SK-N-SH (cell line): ENCODE results near the gene SINHCAF.

ENCODE experiments used
- CTCF ChIP-seq: fragments of 200-600 bp; sonication (generic); IDR thresholded peaks from 2 replicates; pipeline ENCODE4 v1.6.1; 2017; ENCODE audit warnings: antibody characterized with exemption, mild to moderate bottlenecking, moderate library complexity
- EP300 ChIP-seq, 2 experiments: IDR thresholded peaks; 2 replicates each; pipeline versions ENCODE4 v1.4.0 to v1.6.1; 2012; ENCODE audit warnings: borderline replicate concordance in 1 of 2, low read depth in 1 of 2, low read length in 1 of 2
- EZH2phosphoT487 ChIP-seq: fragments of 200-600 bp; sonication (generic); IDR thresholded peaks from 2 replicates; pipeline ENCODE4 v1.6.1; 2017; ENCODE audit warnings: low read depth, mixed run types, mild to moderate bottlenecking, antibody characterized with exemption, moderate library complexity, borderline replicate concordance
- FOXJ3 ChIP-seq: sonication (generic); formaldehyde crosslinking; IDR thresholded peaks from 2 replicates; pipeline ENCODE4 v1.5.1; 2020; ENCODE audit warnings: mild to moderate bottlenecking, missing genetic modification reagents
- POLR2AphosphoS5 ChIP-seq: IDR thresholded peaks from 2 replicates; pipeline ENCODE4 v1.6.1; 2012; ENCODE audit warnings: low read depth, low read length
- RAD21 ChIP-seq: IDR thresholded peaks from 2 replicates; pipeline ENCODE4 v1.6.1; 2012; ENCODE audit warnings: mild to moderate bottlenecking, low read length
- RXRA ChIP-seq: IDR thresholded peaks from 2 replicates; pipeline ENCODE4 v1.4.0; 2012; ENCODE audit warnings: low read depth, mild to moderate bottlenecking, borderline replicate concordance
- TAF1 ChIP-seq: IDR thresholded peaks from 2 replicates; pipeline ENCODE4 v1.6.1; 2012; ENCODE audit warnings: low read depth, mild to moderate bottlenecking, low read length, moderate library complexity, borderline replicate concordance
- TCF12 ChIP-seq: IDR thresholded peaks from 2 replicates; pipeline ENCODE4 v1.4.0; 2012
- TF ChIP-seq, protein P1 (sequence below): fragments of 150-350 bp; IDR thresholded peaks from 2 replicates; pipeline ENCODE4 v1.6.1; 2017; ENCODE audit warnings: antibody characterized with exemption, low read length, low read depth, borderline replicate concordance
- TF ChIP-seq, protein P2 (sequence below): IDR thresholded peaks from 2 replicates; pipeline ENCODE4 v1.4.0; 2012; ENCODE audit warnings: low read depth, borderline replicate concordance

DNA sequence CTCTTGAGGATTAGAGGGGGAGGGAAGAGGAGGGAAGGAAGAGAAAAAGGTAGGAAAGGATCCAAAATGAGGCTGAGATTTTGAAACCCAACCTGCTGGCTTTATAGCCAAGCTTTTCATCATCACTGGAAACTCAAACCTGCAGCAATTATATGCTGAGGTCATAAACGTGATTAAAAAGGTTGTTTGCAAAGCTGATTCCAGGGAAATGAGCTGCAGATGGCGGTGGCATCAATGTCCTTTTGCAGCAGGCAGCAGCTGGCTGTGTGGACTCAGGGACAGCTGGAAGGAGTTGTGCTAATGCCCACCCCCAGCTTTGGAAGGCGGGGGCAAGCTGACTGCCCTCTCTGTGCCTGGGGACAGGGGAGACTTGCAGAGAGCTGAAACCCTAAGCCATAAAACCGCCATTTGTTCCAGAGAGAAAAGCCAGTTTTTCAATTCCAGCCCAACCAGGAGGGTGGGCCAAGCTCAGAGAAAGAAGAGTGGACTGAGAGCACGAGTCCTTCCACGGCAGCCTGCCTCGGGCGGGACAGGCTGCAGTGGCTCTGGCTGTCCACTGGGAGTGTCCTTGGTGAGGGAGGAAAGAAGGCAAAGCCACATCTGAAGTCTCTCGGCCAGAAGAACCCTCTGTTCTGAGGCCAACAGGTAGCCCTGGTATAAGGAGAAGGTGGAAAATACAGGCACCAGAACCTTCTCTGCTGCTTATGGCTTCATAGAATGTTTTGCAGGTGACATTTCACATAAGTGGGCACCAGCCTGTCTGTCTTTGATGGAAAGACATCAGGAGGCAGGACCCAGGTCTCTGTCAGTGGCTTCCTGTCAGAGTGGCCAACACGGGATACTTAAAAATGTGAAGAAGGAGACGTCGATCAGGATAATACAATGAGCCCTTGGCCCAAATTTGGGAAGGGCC is 90.7 kb downstream of the SINHCAF start:
- TF ChIP-seq RAD21 = peak; percentile 42
- peak; percentile 56 for TF ChIP-seq CTCF
- TF ChIP-seq EP300 (IDR thresholded peaks at IDR 0.05; ENCODE audit: borderline replicate concordance in 1 of 2, low read depth in 1 of 2, low read length in 1 of 2) = no peak
- TF ChIP-seq, protein P1, sequence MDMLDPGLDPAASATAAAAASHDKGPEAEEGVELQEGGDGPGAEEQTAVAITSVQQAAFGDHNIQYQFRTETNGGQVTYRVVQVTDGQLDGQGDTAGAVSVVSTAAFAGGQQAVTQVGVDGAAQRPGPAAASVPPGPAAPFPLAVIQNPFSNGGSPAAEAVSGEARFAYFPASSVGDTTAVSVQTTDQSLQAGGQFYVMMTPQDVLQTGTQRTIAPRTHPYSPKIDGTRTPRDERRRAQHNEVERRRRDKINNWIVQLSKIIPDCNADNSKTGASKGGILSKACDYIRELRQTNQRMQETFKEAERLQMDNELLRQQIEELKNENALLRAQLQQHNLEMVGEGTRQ = no peak
- TF ChIP-seq POLR2AphosphoS5 = no peak
- no peak for TF ChIP-seq TCF12
- no peak for TF ChIP-seq RXRA
- TF ChIP-seq, protein P2, sequence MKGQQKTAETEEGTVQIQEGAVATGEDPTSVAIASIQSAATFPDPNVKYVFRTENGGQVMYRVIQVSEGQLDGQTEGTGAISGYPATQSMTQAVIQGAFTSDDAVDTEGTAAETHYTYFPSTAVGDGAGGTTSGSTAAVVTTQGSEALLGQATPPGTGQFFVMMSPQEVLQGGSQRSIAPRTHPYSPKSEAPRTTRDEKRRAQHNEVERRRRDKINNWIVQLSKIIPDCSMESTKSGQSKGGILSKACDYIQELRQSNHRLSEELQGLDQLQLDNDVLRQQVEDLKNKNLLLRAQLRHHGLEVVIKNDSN = no peak
- TF ChIP-seq EZH2phosphoT487 = no peak
- no peak for TF ChIP-seq FOXJ3 (CRISPR knock-in tag)
- TF ChIP-seq TAF1 = no peak
